H1 (cell line): ENCODE data around the gene ATP8B3. TPM values are rescaled to one million over a fixed set of nuclear protein-coding genes. Genes with fewer than 3 reads are reported as not detected.

Experiments used
- CEBPB ChIP-seq: IDR thresholded peaks from 2 replicates; pipeline ENCODE4 v1.6.1; 2012; ENCODE audit warnings: low read depth, low read length
- NANOG ChIP-seq: IDR thresholded peaks from 2 replicates; pipeline ENCODE4 v1.6.1; 2011; ENCODE audit warnings: low read length, low read depth, mild to moderate bottlenecking, inconsistent platforms; ENCODE audit not compliant: insufficient read depth, poor library complexity, severe bottlenecking
- RNF2 ChIP-seq: fragments of 200-900, 300-1000 bp; sonication (generic); IDR thresholded peaks from 2 replicates; pipeline ENCODE4 v1.7.1; 2016; ENCODE audit warnings: borderline replicate concordance, low read depth, mild to moderate bottlenecking, antibody characterized with exemption, low read length; ENCODE audit not compliant: poor library complexity, severe bottlenecking; ENCODE audit errors: missing control alignments
- TBP ChIP-seq: IDR thresholded peaks from 2 replicates; pipeline ENCODE4 v1.6.1; 2011; ENCODE audit warnings: low read depth, low read length, improper control_type of control experiment
- TCF12 ChIP-seq: IDR thresholded peaks from 2 replicates; pipeline ENCODE4 v1.6.1; 2011; ENCODE audit warnings: low read depth, mild to moderate bottlenecking, low read length
- polyA plus RNA-seq, 7 experiments: library from polyadenylated mRNA; depleted of rRNA in 3 of 7; stranded (reverse) in 5 of 7; unstranded in 2 of 7; fragments of >200 nt in 5 of 7; fragments of 200-250 nt in 2 of 7; gene quantifications; 1 replicate in 5 of 7; 2 replicates in 1 of 7; 4 replicates in 1 of 7; pipeline versions ENCODE4 v1.2.1 to v1.2.3, GENCODE V29; 2011 to 2013; ENCODE audit warnings: missing spikeins in 2 of 7, mixed read lengths in 2 of 7
- total RNA-seq: library from RNA; stranded (reverse); fragmentation: NEBNext Ultra II Directional; extraction: Animal tissue kit (Norgen Biotek cat#: 25700); gene quantifications from 2 replicates; pipeline ENCODE4 v1.2.1, GENCODE V29; 2021
- TF ChIP-seq, protein P1 (sequence below): IDR thresholded peaks from 2 replicates; pipeline ENCODE4 v1.6.1; 2012; ENCODE audit warnings: inconsistent platforms

ATP8B3 gene
- total and polyA plus RNA-seq, 2 of the 8 experiments (the other 6 are each of a cell fraction or from before 2014, with no cell fraction given): 4.1 to 9.3 TPM

DNA sequence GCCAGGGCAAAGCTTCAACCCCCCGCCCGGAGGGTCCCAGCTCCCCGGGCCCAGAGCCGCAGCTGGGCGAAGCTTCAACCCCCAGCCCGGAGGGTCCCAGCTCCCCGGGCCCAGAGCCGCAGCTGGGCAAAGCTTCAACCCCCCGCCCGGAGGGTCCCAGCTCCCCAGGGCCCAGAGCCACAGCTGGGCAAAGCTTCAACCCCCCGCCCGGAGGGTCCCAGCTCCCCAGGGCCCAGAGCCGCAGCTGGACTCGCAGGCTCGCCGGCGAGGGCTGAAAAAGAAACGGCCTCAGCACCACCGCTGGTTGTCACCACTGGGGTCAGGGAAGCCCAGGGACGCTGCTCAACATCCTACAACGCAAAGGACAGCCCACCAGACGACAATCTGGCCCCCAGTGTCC lies 31.0 kb upstream of the ATP8B3 start (continued):
- TF ChIP-seq TBP: no peak
- TF ChIP-seq TCF12: no peak
- TF ChIP-seq, protein P1, sequence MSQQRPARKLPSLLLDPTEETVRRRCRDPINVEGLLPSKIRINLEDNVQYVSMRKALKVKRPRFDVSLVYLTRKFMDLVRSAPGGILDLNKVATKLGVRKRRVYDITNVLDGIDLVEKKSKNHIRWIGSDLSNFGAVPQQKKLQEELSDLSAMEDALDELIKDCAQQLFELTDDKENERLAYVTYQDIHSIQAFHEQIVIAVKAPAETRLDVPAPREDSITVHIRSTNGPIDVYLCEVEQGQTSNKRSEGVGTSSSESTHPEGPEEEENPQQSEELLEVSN: no peak
- TF ChIP-seq CEBPB: no peak
- TF ChIP-seq NANOG: no peak
- TF ChIP-seq RNF2: no peak
